Esophagus squamous epithelium (tissue), 4 donors: Measurements from ENCODE around the gene LRRC72.

Experiments used
- POLR2A ChIP-seq, 4 donors: fragments of 450-650 bp; IDR thresholded peaks; one replicate each; pipeline ENCODE4 v1.6.1; 2017; ENCODE audit warnings: antibody characterized with exemption in 4 of 4, mild to moderate bottlenecking in 4 of 4, moderate library complexity in 3 of 4
- TF ChIP-seq, protein P1 (sequence below), 6 experiments: fragments of 450-650 bp in 4 of 6; fragments of 200-600 bp in 2 of 6; sonication (generic) in 2 of 6; IDR thresholded peaks; one replicate each; pipeline ENCODE4 v1.5.1; 2016 to 2019; ENCODE audit warnings: antibody characterized with exemption in 6 of 6, mild to moderate bottlenecking in 4 of 6, moderate library complexity in 4 of 6

DNA sequence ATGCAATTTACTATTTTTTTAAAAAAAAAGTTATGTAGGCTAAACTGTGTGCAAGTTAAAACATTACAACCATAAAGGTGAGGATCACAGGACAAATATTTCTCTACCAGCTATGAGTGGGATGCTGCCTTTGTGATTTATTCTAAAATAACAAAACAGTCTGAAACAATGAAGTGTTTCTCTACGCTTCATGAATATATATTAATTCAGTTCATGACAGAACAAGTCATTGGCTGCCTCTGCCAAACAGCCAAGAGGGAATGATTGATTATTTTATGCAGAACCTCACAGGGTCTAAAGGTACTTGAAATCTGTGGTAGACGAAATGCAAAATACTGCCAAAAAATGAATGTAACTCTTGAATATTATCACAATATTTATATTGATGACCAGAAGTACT lies 32.1 kb upstream of the LRRC72 start:
- TF ChIP-seq, protein P1, sequence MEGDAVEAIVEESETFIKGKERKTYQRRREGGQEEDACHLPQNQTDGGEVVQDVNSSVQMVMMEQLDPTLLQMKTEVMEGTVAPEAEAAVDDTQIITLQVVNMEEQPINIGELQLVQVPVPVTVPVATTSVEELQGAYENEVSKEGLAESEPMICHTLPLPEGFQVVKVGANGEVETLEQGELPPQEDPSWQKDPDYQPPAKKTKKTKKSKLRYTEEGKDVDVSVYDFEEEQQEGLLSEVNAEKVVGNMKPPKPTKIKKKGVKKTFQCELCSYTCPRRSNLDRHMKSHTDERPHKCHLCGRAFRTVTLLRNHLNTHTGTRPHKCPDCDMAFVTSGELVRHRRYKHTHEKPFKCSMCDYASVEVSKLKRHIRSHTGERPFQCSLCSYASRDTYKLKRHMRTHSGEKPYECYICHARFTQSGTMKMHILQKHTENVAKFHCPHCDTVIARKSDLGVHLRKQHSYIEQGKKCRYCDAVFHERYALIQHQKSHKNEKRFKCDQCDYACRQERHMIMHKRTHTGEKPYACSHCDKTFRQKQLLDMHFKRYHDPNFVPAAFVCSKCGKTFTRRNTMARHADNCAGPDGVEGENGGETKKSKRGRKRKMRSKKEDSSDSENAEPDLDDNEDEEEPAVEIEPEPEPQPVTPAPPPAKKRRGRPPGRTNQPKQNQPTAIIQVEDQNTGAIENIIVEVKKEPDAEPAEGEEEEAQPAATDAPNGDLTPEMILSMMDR (IDR thresholded peaks at IDR 0.05) = no peak
- TF ChIP-seq POLR2A (IDR thresholded peaks at IDR 0.05) = no peak
